HepG2 (cell line): ENCODE data around the gene ING5. TPM values are rescaled to one million over a fixed set of nuclear protein-coding genes. Genes with fewer than 3 reads are reported as not detected.

Source experiments
- ATAC-seq: fragments of 200-7000 bp; cut with Tn5 transposase; 3 replicates; pipeline ENCODE4 v1.9.1; 2020; ENCODE audit warnings: mild to moderate bottlenecking, moderate library complexity
- Bru-seq: library from RNA; stranded (reverse); fragments of 400-500 nt; gene quantifications from one replicate; lab custom pipeline; 2021; lab: Mats Ljungman, UMichigan
- BruChase-seq, 2 experiments: library from RNA; stranded (reverse); fragments of 400-500 nt; gene quantifications; one replicate each; lab custom pipeline; 2021; lab: Mats Ljungman, UMichigan
- BruUV-seq: library from RNA; stranded (reverse); fragments of 400-500 nt; replicated peaks from 2 replicates; lab custom pipeline; 2021; lab: Mats Ljungman, UMichigan
- CTCF ChIA-PET: fragments of 300-600 bp; formaldehyde crosslinking; extraction: SDS; loops from one replicate; lab custom pipeline; 2021; ENCODE audit warnings: low total read pairs, inconsistent platforms, low intra/inter-chr PET ratio; lab: Yijun Ruan, JAX
- POLR2A ChIA-PET: fragments of 350-600 bp; sonication (Branson Sonifier 250); formaldehyde crosslinking; loops from one replicate; lab custom pipeline; 2020; ENCODE audit warnings: antibody characterized with exemption, inconsistent platforms; lab: Yijun Ruan, JAX
- DNase-seq: peaks from one replicate; pipeline ENCODE4 v3.0.0-alpha.2; 2015; ENCODE audit warnings: low spot score
- FAIRE-seq: peaks from 3 replicates; lab custom pipeline; 2011; peaks lifted over from hg19 to GRCh38; lab: Jason Lieb, UNC
- H2AFZ ChIP-seq: one replicate; pipeline ENCODE4 v1.6.1; 2011; ENCODE audit warnings: low read length, inconsistent platforms
- H3K27ac ChIP-seq: fragments of 300-600 bp; 3 replicates; pipeline ENCODE4 v1.8.0; 2011; ENCODE audit warnings: mixed run types, mild to moderate bottlenecking, mixed read lengths, low read length, inconsistent platforms; ENCODE audit not compliant: insufficient read depth; ENCODE audit errors: extremely low read length
- H3K27me3 ChIP-seq, 2 experiments: fragments of 200-600 bp in 1 of 2; 2 replicates in 1 of 2; 3 replicates in 1 of 2; pipeline versions ENCODE4 v1.6.0 to v1.8.0; 2011; ENCODE audit warnings: low read length in 2 of 2, mild to moderate bottlenecking in 2 of 2, moderate library complexity in 2 of 2, inconsistent platforms in 1 of 2; ENCODE audit not compliant: insufficient read depth in 2 of 2, control insufficient read depth in 1 of 2
- H3K36me3 ChIP-seq, 2 experiments: fragments of 200-600 bp in 1 of 2; replicated peaks in 1 of 2; 2 replicates in 1 of 2; 3 replicates in 1 of 2; pipeline versions ENCODE4 v1.5.1 to v1.8.0; 2011; ENCODE audit warnings: low read length in 2 of 2, inconsistent platforms in 1 of 2; ENCODE audit not compliant: insufficient read depth in 2 of 2, control insufficient read depth in 1 of 2
- H3K4me1 ChIP-seq: 2 replicates; pipeline ENCODE4 v1.5.1; 2012; ENCODE audit warnings: low read length, inconsistent platforms; ENCODE audit not compliant: insufficient read depth
- H3K4me2 ChIP-seq: 2 replicates; pipeline ENCODE4 v1.6.0; 2011; ENCODE audit warnings: low read depth, low read length, inconsistent platforms
- H3K4me3 ChIP-seq, 3 experiments: fragments of 200-600 bp in 1 of 3; sonication (generic), shearing (Covaris generic) in 1 of 3; replicated peaks in 1 of 3; 2 replicates each; pipeline ENCODE4 v1.5.1; 2011 to 2016; ENCODE audit warnings: low read length in 3 of 3, inconsistent platforms in 2 of 3, low read depth in 2 of 3, mild to moderate bottlenecking in 2 of 3, control low read depth in 1 of 3, mixed read lengths in 1 of 3; ENCODE audit not compliant: insufficient read depth in 1 of 3
- H3K79me2 ChIP-seq: one replicate; pipeline ENCODE4 v1.6.1; 2011; ENCODE audit warnings: low read length, inconsistent platforms; ENCODE audit not compliant: insufficient read depth
- H3K9ac ChIP-seq: 2 replicates; pipeline ENCODE4 v1.6.0; 2011; ENCODE audit warnings: mild to moderate bottlenecking, low read depth, low read length, inconsistent platforms; ENCODE audit not compliant: insufficient read depth
- H3K9me3 ChIP-seq: 2 replicates; pipeline ENCODE4 v1.5.1; 2012; ENCODE audit warnings: mild to moderate bottlenecking, low read length
- H4K20me1 ChIP-seq: 2 replicates; pipeline ENCODE4 v1.6.0; 2011; ENCODE audit warnings: inconsistent platforms, mild to moderate bottlenecking, low read length, moderate library complexity; ENCODE audit not compliant: insufficient read depth
- ELF4 ChIP-seq: sonication (generic); formaldehyde crosslinking; IDR thresholded peaks from 2 replicates; pipeline ENCODE4 v1.5.0; 2020; ENCODE audit warnings: missing genetic modification reagents, mild to moderate bottlenecking, moderate library complexity, borderline replicate concordance
- KDM5A ChIP-seq: fragments of 200-600 bp; sonication (generic); IDR thresholded peaks from 2 replicates; pipeline ENCODE4 v1.7.0; 2018; ENCODE audit warnings: antibody characterized with exemption, mild to moderate bottlenecking, low read length, borderline replicate concordance
- MATR3 ChIP-seq: sonication (generic); formaldehyde crosslinking; IDR thresholded peaks from 2 replicates; pipeline ENCODE4 v1.4.0; 2020; ENCODE audit warnings: missing genetic modification reagents
- MXD4 ChIP-seq: IDR thresholded peaks from 2 replicates; pipeline ENCODE4 v1.6.1; 2016; ENCODE audit warnings: mild to moderate bottlenecking, missing biosample characterization, missing genetic modification reagents
- PAWR ChIP-seq: sonication (generic); formaldehyde crosslinking; IDR thresholded peaks from 2 replicates; pipeline ENCODE4 v1.4.0; 2020; ENCODE audit warnings: missing genetic modification reagents, mild to moderate bottlenecking, borderline replicate concordance
- RARG ChIP-seq: sonication (generic); formaldehyde crosslinking; IDR thresholded peaks from 2 replicates; pipeline ENCODE4 v1.4.0; 2020; ENCODE audit warnings: low read depth, mild to moderate bottlenecking, missing genetic modification reagents
- XRCC5 ChIP-seq: fragments of 200-400 bp; formaldehyde crosslinking; optimal IDR thresholded peaks from 2 replicates; pipeline ENCODE3; 2017; ENCODE audit warnings: mild to moderate bottlenecking, low read length
- ZBTB20 ChIP-seq: sonication (generic); formaldehyde crosslinking; IDR thresholded peaks from 2 replicates; pipeline ENCODE4 v1.8.1; 2023; ENCODE audit warnings: missing genetic modification reagents, low read depth, mild to moderate bottlenecking, borderline replicate concordance
- ZBTB7B ChIP-seq: sonication (generic); formaldehyde crosslinking; IDR thresholded peaks from 2 replicates; pipeline ENCODE4 v1.4.0; 2020; ENCODE audit warnings: missing genetic modification reagents
- ZNF101 ChIP-seq: sonication (generic); formaldehyde crosslinking; IDR thresholded peaks from 2 replicates; pipeline ENCODE4 v1.4.0; 2020; ENCODE audit warnings: mild to moderate bottlenecking, low read depth, missing genetic modification reagents, borderline replicate concordance
- ZNF605 ChIP-seq: sonication (generic); formaldehyde crosslinking; IDR thresholded peaks from 2 replicates; pipeline ENCODE4 v1.8.0; 2022; ENCODE audit warnings: mild to moderate bottlenecking, missing genetic modification reagents
- WGBS: methylation state at CpG from one replicate; pipeline ENCODE4 v1.1.6; 2017; ENCODE audit warnings: low lambda C conversion rate; 5-methylcytosine and 5-hydroxymethylcytosine counted together
- in situ Hi-C: cut with HindIII; loops from 2 replicates; pipeline ENCODE4 v1.10.0; 2017; ENCODE audit warnings: low pct_unique_long_range_greater_than_20kb; ENCODE audit not compliant: extremely low pct_ligation_motif_present
- intact Hi-C: fragments of 100-400 bp; cut with micrococcal nuclease; formaldehyde crosslinking; loops from one replicate; pipeline ENCODE4 v1.10.0; 2022; ENCODE audit not compliant: unreplicated experiment
- long read RNA-seq, 2 experiments: library from RNA in 1 of 2; library from polyadenylated mRNA in 1 of 2; stranded (forward) in 1 of 2; unstranded in 1 of 2; transcript quantifications; one replicate each; pipeline ENCODE4 v2.0.0, GENCODE V29; 2019 to 2022
- polyA minus RNA-seq, 3 experiments: library from RNA; depleted of rRNA, polyadenylated mRNA; stranded (reverse); fragments of >200 nt; gene quantifications; 2 replicates each; pipeline ENCODE4 v1.2.3, GENCODE V29; 2011; ENCODE audit warnings: low replicate concordance in 1 of 3
- polyA plus RNA-seq, 8 experiments: library from polyadenylated mRNA; depleted of rRNA in 3 of 8; stranded (reverse) in 7 of 8; unstranded in 1 of 8; fragments of >200 nt; fragmentation: Illumina TruSeq in 4 of 8; extraction: Trizol in 4 of 8; gene quantifications; 2 replicates each; pipeline versions ENCODE4 v1.2.1 to v1.2.3, GENCODE V29; 2011 to 2016; ENCODE audit warnings: low read depth in 4 of 8, missing spikeins in 1 of 8, mixed read lengths in 1 of 8; ENCODE audit not compliant: insufficient read depth in 1 of 8
- total RNA-seq, 5 experiments: library from RNA; depleted of rRNA; stranded (reverse); fragments of >200 nt; fragmentation: Illumina TruSeq; extraction: Trizol; gene quantifications; 2 replicates each; pipeline ENCODE4 v1.2.3, GENCODE V29; 2016; ENCODE audit warnings: low read depth in 1 of 5
- TF ChIP-seq, protein P1 (sequence below): sonication (generic); formaldehyde crosslinking; IDR thresholded peaks from 2 replicates; pipeline ENCODE4 v1.8.0; 2022; ENCODE audit warnings: low read depth, missing genetic modification reagents
- TF ChIP-seq, protein P2 (sequence below): sonication (generic); formaldehyde crosslinking; IDR thresholded peaks from 2 replicates; pipeline ENCODE4 v1.5.1; 2020; ENCODE audit warnings: mild to moderate bottlenecking, moderate library complexity, missing genetic modification reagents

The ING5 gene
- total RNA-seq (2016; rRNA removed; fragmentation: Illumina TruSeq; extraction: Trizol) = 56.7 and 61.9 TPM in 2 replicates
- total RNA-seq (2016; cell fraction: cytosol; rRNA removed; fragmentation: Illumina TruSeq; extraction: Trizol; ENCODE audit: low read depth) = 33.4 and 40.8 TPM in 2 replicates
- total RNA-seq (2016; cell fraction: insoluble cytoplasmic fraction; rRNA removed; fragmentation: Illumina TruSeq; extraction: Trizol) = 56.8 and 63.9 TPM in 2 replicates
- 47.0 and 50.8 TPM in 2 replicates for total RNA-seq (2016; cell fraction: membrane; rRNA removed; fragmentation: Illumina TruSeq; extraction: Trizol)
- total RNA-seq (2016; cell fraction: nucleus; rRNA removed; fragmentation: Illumina TruSeq; extraction: Trizol) = 51.6 and 62.1 TPM in 2 replicates
- 71.9 and 86.9 TPM in 2 replicates for polyA plus RNA-seq (2011; rRNA removed)
- 79.8 and 81.8 TPM in 2 replicates for polyA plus RNA-seq (2011; cell fraction: cytosol; rRNA removed)
- 137 and 149 TPM in 2 replicates for polyA plus RNA-seq (2011; cell fraction: nucleus; rRNA removed)
- 47.2 and 55.2 TPM in 2 replicates for polyA plus RNA-seq (2012)
- polyA plus RNA-seq (2016; cell fraction: cytosol; fragmentation: Illumina TruSeq; extraction: Trizol; ENCODE audit: low read depth) = 25.6 and 28.6 TPM in 2 replicates
- polyA plus RNA-seq (2016; cell fraction: insoluble cytoplasmic fraction; fragmentation: Illumina TruSeq; extraction: Trizol; ENCODE audit: low read depth) = 56.0 and 56.2 TPM in 2 replicates
- 51.0 and 51.1 TPM in 2 replicates for polyA plus RNA-seq (2016; cell fraction: membrane; fragmentation: Illumina TruSeq; extraction: Trizol; ENCODE audit: low read depth)
- 128 and 130 TPM in 2 replicates for polyA plus RNA-seq (2016; cell fraction: nucleus; fragmentation: Illumina TruSeq; extraction: Trizol; ENCODE audit: insufficient read depth, low read depth)
- polyA minus RNA-seq (2011; rRNA and poly(A)+ RNA removed; ENCODE audit: low replicate concordance) = 31.8 and 64.1 TPM in 2 replicates
- 18.9 and 34.5 TPM in 2 replicates for polyA minus RNA-seq (2011; cell fraction: cytosol; rRNA and poly(A)+ RNA removed)
- polyA minus RNA-seq (2011; cell fraction: nucleus; rRNA and poly(A)+ RNA removed) = 55.4 and 70.4 TPM in 2 replicates
- percentile 85 among the genes with signal in this experiment for Bru-seq, nascent RNA
- BruChase-seq, experiment 1, labeled RNA remaining after a 6-hour chase = percentile 94 among the genes with signal in this experiment
- BruChase-seq, experiment 2, labeled RNA remaining after a 2-hour chase = percentile 93 among the genes with signal in this experiment
- long read RNA-seq, experiment 1, full-length matches to known transcripts = 23 of 39 reads
- long read RNA-seq, experiment 1, partial matches to known transcripts = 7 of 39 reads
- long read RNA-seq, experiment 1, other reads (novel, unspliced or antisense) = 9 of 39 reads
- long read RNA-seq, experiment 2, full-length matches to known transcripts = 27 of 67 reads
- long read RNA-seq, experiment 2, partial matches to known transcripts = 16 of 67 reads
- long read RNA-seq, experiment 2, other reads (novel, unspliced or antisense) = 24 of 67 reads

DNA sequence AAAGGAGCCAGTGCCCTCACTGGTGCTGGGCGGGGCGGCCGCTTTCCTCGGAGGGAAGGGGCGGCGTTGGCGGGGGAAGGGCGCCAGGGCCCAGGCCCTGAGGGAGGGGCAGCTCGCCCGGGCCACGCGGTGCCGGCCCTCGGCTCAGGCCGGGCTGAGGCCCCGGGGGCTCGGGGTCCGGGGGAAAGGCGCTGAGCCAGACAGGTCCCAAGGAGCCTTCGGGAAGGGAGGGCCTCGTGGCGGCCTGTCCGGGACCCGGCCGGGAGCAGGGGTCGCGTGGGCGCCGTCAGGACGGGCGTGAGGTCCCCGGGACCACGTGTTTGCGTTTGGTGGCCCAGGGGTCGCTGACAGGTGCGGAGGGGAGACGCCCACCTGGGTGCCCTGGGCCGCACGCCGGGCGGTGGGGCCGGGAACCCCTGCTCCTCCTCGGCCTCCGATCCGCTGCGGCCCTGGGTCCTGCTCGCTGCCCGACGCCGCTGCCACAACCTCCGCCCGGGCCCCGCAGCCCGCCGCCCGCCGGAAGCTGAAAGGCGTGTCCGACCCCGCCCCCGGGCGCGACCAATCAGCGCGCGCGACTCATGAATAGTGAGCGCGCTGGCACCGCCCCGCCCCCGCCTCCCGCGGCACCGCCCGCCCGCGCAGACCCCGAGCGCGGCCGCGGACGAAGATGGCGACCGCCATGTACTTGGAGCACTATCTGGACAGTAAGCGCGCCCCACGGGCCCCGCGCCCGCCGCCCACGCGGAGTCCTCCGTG, at the start of gene ING5:
ING5 (plus strand) TSS at position 641 of the 756 bp plus-strand sequence; CDS start at position 668, 27 bp downstream.
- H3K9me3 ChIP-seq = peaks cover 10% of the 10 kb centered on the region; the same call in 1 of the 2 replicates
- H3K36me3 ChIP-seq = peaks cover 13 to 20% of the 10 kb centered on the region in 2 experiments
- H3K27me3 ChIP-seq = no peaks in the 10 kb centered on the region
- ChIA-PET CTCF (no interaction called here), POLR2A (interaction anchor here (0.6 to 7.5 kb wide), 23 partner anchors 11 to 387 kb away, joined by 3 to 234 read pairs (median 6); partner anchors contain the start of genes ATG4B, D2HGDH, DTYMK and NEU4)
- H4K20me1 ChIP-seq = peaks cover 18% of the 10 kb centered on the region; the same call in 1 of the 2 replicates
- peaks cover 25% of the 10 kb centered on the region for H3K79me2 ChIP-seq
- in situ Hi-C loops (no loop called here), intact Hi-C loops (loop anchor here (1.0 kb wide), 1 partner anchor 15 kb away; the partner anchor contains the start of gene DTYMK)
- peak; percentile 89 for DNase-seq
- peak within 1 kb of the TSS; percentile 100 for H3K9ac ChIP-seq
- TSS peak; percentile 88 for BruUV-seq
- no peak for FAIRE-seq
- H3K4me2 ChIP-seq = peak within 1 kb of the TSS; percentile 98
- under 1% methylated on average over 39 of the region's 96 CpGs for WGBS
- peak within 1 kb of the TSS; percentile 81 to 99 (median 94) for H3K4me3 ChIP-seq
- H3K27ac ChIP-seq = peak within 1 kb of the TSS; percentile 98
- H2AFZ ChIP-seq = no peak within 1 kb of the TSS
- ATAC-seq = peak; percentile 74
- peaks cover 30% of the 10 kb centered on the region for H3K4me1 ChIP-seq
- TF ChIP-seq RARG (CRISPR knock-in tag) (no peak), ZNF605 (CRISPR knock-in tag) (no peak), MXD4 (peak; percentile 98), MATR3 (no peak), ZBTB20 (CRISPR knock-in tag) (no peak; the same call in 1 of the 2 replicates), PAWR (CRISPR knock-in tag) (no peak), ZBTB7B (CRISPR knock-in tag) (peak; percentile 59; the same call in 1 of the 2 replicates), XRCC5 (peak; percentile 71), ZNF101 (no peak), KDM5A (peak; percentile 57; the same call in 1 of the 2 replicates), ELF4 (CRISPR knock-in tag) (no peak)
- TF ChIP-seq, protein P1, sequence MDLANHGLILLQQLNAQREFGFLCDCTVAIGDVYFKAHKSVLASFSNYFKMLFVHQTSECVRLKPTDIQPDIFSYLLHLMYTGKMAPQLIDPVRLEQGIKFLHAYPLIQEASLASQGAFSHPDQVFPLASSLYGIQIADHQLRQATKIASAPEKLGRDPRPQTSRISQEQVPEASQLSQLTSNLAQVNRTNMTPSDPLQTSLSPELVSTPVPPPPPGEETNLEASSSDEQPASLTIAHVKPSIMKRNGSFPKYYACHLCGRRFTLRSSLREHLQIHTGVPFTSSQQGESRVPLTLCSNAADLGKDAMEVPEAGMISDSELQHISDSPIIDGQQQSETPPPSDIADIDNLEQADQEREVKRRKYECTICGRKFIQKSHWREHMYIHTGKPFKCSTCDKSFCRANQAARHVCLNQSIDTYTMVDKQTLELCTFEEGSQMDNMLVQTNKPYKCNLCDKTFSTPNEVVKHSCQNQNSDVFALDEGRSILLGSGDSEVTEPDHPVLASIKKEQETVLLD (CRISPR knock-in tag) = no peak; the same call in 1 of the 2 replicates
- TF ChIP-seq, protein P2, sequence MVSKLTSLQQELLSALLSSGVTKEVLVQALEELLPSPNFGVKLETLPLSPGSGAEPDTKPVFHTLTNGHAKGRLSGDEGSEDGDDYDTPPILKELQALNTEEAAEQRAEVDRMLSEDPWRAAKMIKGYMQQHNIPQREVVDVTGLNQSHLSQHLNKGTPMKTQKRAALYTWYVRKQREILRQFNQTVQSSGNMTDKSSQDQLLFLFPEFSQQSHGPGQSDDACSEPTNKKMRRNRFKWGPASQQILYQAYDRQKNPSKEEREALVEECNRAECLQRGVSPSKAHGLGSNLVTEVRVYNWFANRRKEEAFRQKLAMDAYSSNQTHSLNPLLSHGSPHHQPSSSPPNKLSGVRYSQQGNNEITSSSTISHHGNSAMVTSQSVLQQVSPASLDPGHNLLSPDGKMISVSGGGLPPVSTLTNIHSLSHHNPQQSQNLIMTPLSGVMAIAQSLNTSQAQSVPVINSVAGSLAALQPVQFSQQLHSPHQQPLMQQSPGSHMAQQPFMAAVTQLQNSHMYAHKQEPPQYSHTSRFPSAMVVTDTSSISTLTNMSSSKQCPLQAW (CRISPR knock-in tag) = 0 out of 2 replicates have a peak, but pooled peaks have one; percentile 21
